ENCODE data around the gene BDKRB2.

BDKRB2 gene

GRCh38 chr14:96212896-96213295 lies 8.3 kb downstream of the BDKRB2 start:
- H2AFZ ChIP-seq (ENCODE audit: low read depth, low read length): no peak overlapping the region
- H3K4me3 ChIP-seq (ENCODE audit: low read length): no peak overlapping the region
- H3K9ac ChIP-seq (ENCODE audit: low read length): no peak overlapping the region
- peaks cover 39% of the 10 kb centered on the region; the same call in 1 of the 2 replicates for H3K27me3 ChIP-seq (ENCODE audit: low read depth, low read length)
- H3K9me3 ChIP-seq (ENCODE audit: insufficient read depth, low read length): no peaks in the 10 kb centered on the region
- H3K4me2 ChIP-seq (ENCODE audit: low read length): no peak overlapping the region
- H4K20me1 ChIP-seq (ENCODE audit: insufficient read depth, low read length): no peaks in the 10 kb centered on the region
- H3K79me2 ChIP-seq (ENCODE audit: low read length): no peaks in the 10 kb centered on the region
- H3K27ac ChIP-seq (ENCODE audit: low read length): no peak overlapping the region
- H3K4me1 ChIP-seq (ENCODE audit: low read length): no peaks in the 10 kb centered on the region
- TF ChIP-seq CTCF (IDR thresholded peaks at IDR 0.05; ENCODE audit: low read depth, low read length) (no peak), EZH2phosphoT487 (IDR thresholded peaks at IDR 0.05; ENCODE audit: low read depth) (no peak)
- H3K36me3 ChIP-seq (replicated peaks; ENCODE audit: low read depth, low read length): no peaks in the 10 kb centered on the region

GRCh38 chr14:96213871-96214465 lies 9.3 kb downstream of the BDKRB2 start:
- Histone ChIP-seq H3K9ac (ENCODE audit: low read length) (no peak overlapping the region), H3K36me3 (replicated peaks; ENCODE audit: low read depth, low read length) (no peaks in the 10 kb centered on the region), H3K4me1 (ENCODE audit: low read length) (no peaks in the 10 kb centered on the region), H3K4me3 (ENCODE audit: low read length) (no peak overlapping the region), H3K9me3 (ENCODE audit: insufficient read depth, low read length) (no peaks in the 10 kb centered on the region), H3K79me2 (ENCODE audit: low read length) (no peaks in the 10 kb centered on the region), H3K4me2 (ENCODE audit: low read length) (no peak overlapping the region), H3K27me3 (ENCODE audit: low read depth, low read length) (peaks cover 40% of the 10 kb centered on the region; the same call in 1 of the 2 replicates), H4K20me1 (ENCODE audit: insufficient read depth, low read length) (no peaks in the 10 kb centered on the region), H3K27ac (ENCODE audit: low read length) (no peak overlapping the region), H2AFZ (ENCODE audit: low read depth, low read length) (no peak overlapping the region)
- TF ChIP-seq EZH2phosphoT487 (IDR thresholded peaks at IDR 0.05; ENCODE audit: low read depth): no peak
- TF ChIP-seq CTCF (IDR thresholded peaks at IDR 0.05; ENCODE audit: low read depth, low read length): no peak

GRCh38 chr14:96214793-96215192 lies 10.2 kb downstream of the BDKRB2 start:
- no peaks in the 10 kb centered on the region for H3K79me2 ChIP-seq (ENCODE audit: low read length)
- H3K36me3 ChIP-seq (replicated peaks; ENCODE audit: low read depth, low read length): no peaks in the 10 kb centered on the region
- H3K4me1 ChIP-seq (ENCODE audit: low read length): no peaks in the 10 kb centered on the region
- TF ChIP-seq CTCF (IDR thresholded peaks at IDR 0.05; ENCODE audit: low read depth, low read length) (no peak), EZH2phosphoT487 (IDR thresholded peaks at IDR 0.05; ENCODE audit: low read depth) (no peak)
- H3K9me3 ChIP-seq (ENCODE audit: insufficient read depth, low read length): no peaks in the 10 kb centered on the region
- no peaks in the 10 kb centered on the region for H4K20me1 ChIP-seq (ENCODE audit: insufficient read depth, low read length)
- H3K27ac ChIP-seq (ENCODE audit: low read length): no peak overlapping the region
- no peak overlapping the region for H3K4me3 ChIP-seq (ENCODE audit: low read length)
- H3K27me3 ChIP-seq (ENCODE audit: low read depth, low read length): peaks cover 43% of the 10 kb centered on the region
- no peak overlapping the region for H3K4me2 ChIP-seq (ENCODE audit: low read length)
- H3K9ac ChIP-seq (ENCODE audit: low read length): no peak overlapping the region
- H2AFZ ChIP-seq (ENCODE audit: low read depth, low read length): no peak overlapping the region

GRCh38 chr14:96215452-96216244 lies 11.0 kb downstream of the BDKRB2 start:
- Histone ChIP-seq H2AFZ (ENCODE audit: low read depth, low read length) (no peak overlapping the region), H3K4me3 (ENCODE audit: low read length) (no peak overlapping the region), H3K36me3 (replicated peaks; ENCODE audit: low read depth, low read length) (no peaks in the 10 kb centered on the region), H3K4me2 (ENCODE audit: low read length) (no peak overlapping the region), H3K27ac (ENCODE audit: low read length) (no peak overlapping the region), H4K20me1 (ENCODE audit: insufficient read depth, low read length) (no peaks in the 10 kb centered on the region), H3K27me3 (ENCODE audit: low read depth, low read length) (peaks cover 48% of the 10 kb centered on the region), H3K9ac (ENCODE audit: low read length) (no peak overlapping the region), H3K4me1 (ENCODE audit: low read length) (no peaks in the 10 kb centered on the region), H3K9me3 (ENCODE audit: insufficient read depth, low read length) (no peaks in the 10 kb centered on the region), H3K79me2 (ENCODE audit: low read length) (no peaks in the 10 kb centered on the region)
- no peak for TF ChIP-seq EZH2phosphoT487 (IDR thresholded peaks at IDR 0.05; ENCODE audit: low read depth)
- TF ChIP-seq CTCF (IDR thresholded peaks at IDR 0.05; ENCODE audit: low read depth, low read length): no peak

All from OCI-LY3 (cell line).